Muscle of arm (tissue), 14 donors: ENCODE results near the gene ESRRA. TPM values are rescaled to one million over a fixed set of nuclear protein-coding genes. Genes with fewer than 3 reads are reported as not detected.

Experiments
- DNase-seq: peaks from one replicate; pipeline ENCODE4 v3.0.0-alpha.2; 2013
- long read RNA-seq, 11 donors: transcript quantifications; one replicate each; lab custom pipeline, GENCODE V29; 2026
- polyA plus RNA-seq, 12 donors: library from polyadenylated mRNA; unstranded; fragments of 120-200 nt; gene quantifications; one replicate each; pipeline ENCODE4 v1.2.1, GENCODE V29; 2013; ENCODE audit not compliant: insufficient read length in 12 of 12

The ESRRA gene
- polyA plus RNA-seq = 10 to 100 TPM in 11 of 12 donors, not detected in 1; 11.9 to 55.5 (median 20.2) TPM
- long read RNA-seq, donor 1, transcript ESRRA-201 (7 exons, 2,215 nt) = major isoform, 13 of 13 reads
- long read RNA-seq, donor 1, partial matches to known transcripts = 0 of 13 reads
- long read RNA-seq, donor 1, other reads (novel, unspliced or antisense) = 0 of 13 reads
- long read RNA-seq, donor 2, transcript ESRRA-201 (7 exons, 2,215 nt) = major isoform, 7 of 81 reads
- long read RNA-seq, donor 2, partial matches to known transcripts = 74 of 81 reads
- long read RNA-seq, donor 2, other reads (novel, unspliced or antisense) = 0 of 81 reads
- long read RNA-seq, donor 3, partial matches to known transcripts = 147 of 149 reads
- long read RNA-seq, donor 3, other reads (novel, unspliced or antisense) = 0 of 149 reads
- long read RNA-seq, donor 4, partial matches to known transcripts = 0 of 4 reads
- long read RNA-seq, donor 4, other reads (novel, unspliced or antisense) = 0 of 4 reads
- long read RNA-seq, donor 5 = 0 reads
- long read RNA-seq, donor 6, partial matches to known transcripts = 62 of 192 reads
- long read RNA-seq, donor 6, other reads (novel, unspliced or antisense) = 127 of 192 reads
- long read RNA-seq, donor 7, partial matches to known transcripts = 133 of 134 reads
- long read RNA-seq, donor 7, other reads (novel, unspliced or antisense) = 0 of 134 reads
- long read RNA-seq, donor 8, transcript ESRRA-201 (7 exons, 2,215 nt) = major isoform, 20 of 39 reads
- long read RNA-seq, donor 8, partial matches to known transcripts = 17 of 39 reads
- long read RNA-seq, donor 8, other reads (novel, unspliced or antisense) = 0 of 39 reads
- long read RNA-seq, donor 9, partial matches to known transcripts = 298 of 301 reads
- long read RNA-seq, donor 9, other reads (novel, unspliced or antisense) = 0 of 301 reads
- long read RNA-seq, donor 10, transcript ESRRA-201 (7 exons, 2,215 nt) = major isoform, 8 of 304 reads
- long read RNA-seq, donor 10, partial matches to known transcripts = 296 of 304 reads
- long read RNA-seq, donor 10, other reads (novel, unspliced or antisense) = 0 of 304 reads
- long read RNA-seq, donor 11, transcript ESRRA-201 (7 exons, 2,215 nt) = major isoform, 8 of 307 reads
- long read RNA-seq, donor 11, partial matches to known transcripts = 293 of 307 reads
- long read RNA-seq, donor 11, other reads (novel, unspliced or antisense) = 5 of 307 reads

GRCh38 chr11:64305075-64305690 is at the start of gene ESRRA:
ESRRA (plus strand) TSS chr11:64305524; CDS start chr11:64307180, 1,656 bp downstream.
- peak; percentile 97 for DNase-seq

GRCh38 chr11:64256300-64256699 is 49.0 kb upstream of the ESRRA start:
- no peak for DNase-seq

- no peak for DNase-seq
These were observed 47.0 kb upstream of the ESRRA start for GRCh38 chr11:64258356-64258755.

- no peak for DNase-seq
These were observed 46.3 kb upstream of the ESRRA start for GRCh38 chr11:64258946-64259532.

GRCh38 chr11:64259533-64260067 is 45.7 kb upstream of the ESRRA start:
- DNase-seq = no peak

- no peak for DNase-seq
These were observed 45.1 kb upstream of the ESRRA start for GRCh38 chr11:64260147-64260708.

- DNase-seq = no peak
These were observed 43.7 kb upstream of the ESRRA start for GRCh38 chr11:64261556-64262080.

- no peak for DNase-seq
These were observed 42.9 kb upstream of the ESRRA start for GRCh38 chr11:64262271-64263002.

GRCh38 chr11:64263021-64263946 is 42.0 kb upstream of the ESRRA start:
- DNase-seq = no peak

GRCh38 chr11:64263947-64264317 is 41.4 kb upstream of the ESRRA start:
- DNase-seq = no peak

GRCh38 chr11:64264371-64264852 is 40.9 kb upstream of the ESRRA start:
- no peak for DNase-seq

GRCh38 chr11:64265176-64266160 is 39.9 kb upstream of the ESRRA start:
- DNase-seq = no peak

- no peak for DNase-seq
These were observed 39.0 kb upstream of the ESRRA start for GRCh38 chr11:64266339-64266738.

GRCh38 chr11:64267207-64267945 is 37.9 kb upstream of the ESRRA start:
- DNase-seq = no peak

GRCh38 chr11:64268025-64268892 is 37.1 kb upstream of the ESRRA start:
- DNase-seq = no peak
